Nucleus accumbens (tissue), 56 donors: ENCODE results near the gene FLRT1.

ENCODE experiments used
- DNase-seq, 56 donors: peaks; one replicate each; lab custom pipeline; 2025; lab: John Stamatoyannopoulos, UW

Gene FLRT1

DNA sequence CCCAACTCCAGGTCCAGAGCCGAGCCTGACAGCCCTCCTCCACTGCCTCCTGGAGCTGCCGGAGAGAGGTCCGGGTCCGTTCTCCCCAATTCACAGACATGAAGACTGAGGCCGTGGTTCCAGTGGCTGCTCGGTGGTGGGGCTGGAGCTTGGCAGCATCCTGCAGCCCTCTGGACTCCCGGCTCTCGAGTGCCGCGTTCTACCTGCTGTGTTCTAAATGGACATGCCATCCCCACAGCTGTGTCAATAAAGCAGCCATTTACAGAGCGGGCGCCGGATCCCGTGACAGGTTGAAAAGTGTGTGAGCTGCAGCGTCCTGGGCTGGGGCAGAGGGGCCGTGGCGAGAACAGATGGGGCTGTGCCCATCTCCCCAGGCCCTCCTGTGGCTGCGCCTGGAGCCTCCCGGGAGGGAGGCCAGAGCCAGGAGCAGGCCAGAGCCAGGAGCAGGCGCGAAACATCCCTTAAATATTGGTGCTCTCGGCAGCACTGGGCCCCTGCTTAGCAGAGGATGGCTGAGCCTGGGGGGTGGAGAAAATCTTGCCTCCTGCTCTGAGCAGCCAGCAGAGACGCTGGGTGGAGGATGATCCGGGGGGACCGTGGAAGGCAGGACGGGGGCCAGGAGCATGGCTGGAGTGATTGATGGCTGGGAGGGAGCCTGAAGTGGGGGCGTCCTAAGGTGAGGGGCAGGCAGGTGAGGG lies 46.2 kb downstream of the FLRT1 start:
- DNase-seq = no peak

DNA sequence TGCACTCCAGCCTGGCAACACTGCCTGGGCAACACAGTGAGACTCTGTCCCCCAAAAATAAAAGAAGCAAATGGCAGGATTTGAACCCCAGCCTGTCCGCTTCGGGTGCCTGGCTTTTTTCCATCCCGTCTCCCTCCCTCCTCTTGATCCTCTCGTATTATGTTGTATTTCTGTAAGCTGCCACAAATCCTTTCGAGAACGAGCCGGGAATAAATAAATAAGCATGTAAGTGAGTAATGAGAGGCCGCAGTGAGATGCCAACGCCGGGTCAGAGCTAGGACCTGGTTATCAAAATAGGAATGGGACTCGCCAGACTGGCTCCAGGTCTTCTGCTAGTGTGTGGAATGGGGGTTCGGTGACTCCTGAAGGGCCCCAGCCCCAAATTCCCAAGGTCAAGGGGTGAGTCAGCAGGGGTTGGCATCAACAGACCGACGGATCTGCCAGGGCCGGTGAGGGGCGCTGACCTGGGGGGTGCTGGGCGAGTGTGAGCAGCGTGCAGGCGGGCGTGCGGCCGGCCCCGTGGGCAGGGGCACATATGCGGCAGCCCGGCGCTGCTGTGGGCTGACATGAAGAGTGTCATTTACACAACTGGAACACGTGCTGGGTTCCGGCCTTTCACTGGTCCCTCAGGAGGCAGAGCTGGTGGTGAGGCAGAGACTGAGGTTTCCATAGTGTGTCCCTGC lies 47.8 kb downstream of the FLRT1 start:
- peak in 1 of 56 donors; percentile 45 for DNase-seq

DNA sequence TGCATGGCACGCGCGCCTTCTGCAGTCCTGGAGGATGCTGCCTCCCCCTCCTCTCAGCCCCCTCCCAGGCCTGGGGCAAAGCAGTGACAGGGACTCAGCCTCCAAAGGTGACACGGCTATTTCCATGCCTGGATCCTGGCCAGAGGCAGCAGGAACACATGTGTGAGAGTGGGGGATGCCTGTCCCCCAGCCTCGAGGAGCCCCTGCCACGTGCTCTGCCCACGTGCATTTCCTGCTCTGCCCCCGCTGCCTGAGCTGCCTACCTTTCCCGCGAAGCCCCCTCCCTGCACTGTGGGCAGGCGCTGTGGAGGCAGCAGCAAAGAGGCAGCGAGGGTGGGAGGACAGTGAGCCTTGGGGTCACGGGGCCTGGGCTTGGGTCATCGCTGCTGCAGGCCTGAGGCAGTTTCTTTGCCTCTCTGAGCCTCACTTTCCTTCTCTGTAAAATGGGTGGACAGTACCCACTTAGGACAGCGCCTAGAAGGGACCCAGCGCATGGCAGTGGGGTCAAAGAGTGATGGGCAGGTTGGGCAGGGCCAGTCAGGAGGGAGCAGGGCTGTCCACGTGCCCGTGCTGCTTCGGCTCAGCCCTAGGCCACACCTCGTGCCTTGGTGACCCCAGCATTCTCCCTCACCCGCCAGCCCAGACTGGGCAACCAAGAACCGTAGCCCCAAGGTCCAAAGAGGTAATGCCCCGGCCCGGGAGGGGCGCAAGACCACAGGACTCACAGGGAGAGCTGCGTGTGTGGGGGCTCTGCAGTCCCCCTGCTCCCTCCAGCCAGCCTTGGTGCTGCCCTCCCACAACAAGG lies 48.6 kb downstream of the FLRT1 start:
- DNase-seq = peak in 1 of 56 donors; percentile 27

DNA sequence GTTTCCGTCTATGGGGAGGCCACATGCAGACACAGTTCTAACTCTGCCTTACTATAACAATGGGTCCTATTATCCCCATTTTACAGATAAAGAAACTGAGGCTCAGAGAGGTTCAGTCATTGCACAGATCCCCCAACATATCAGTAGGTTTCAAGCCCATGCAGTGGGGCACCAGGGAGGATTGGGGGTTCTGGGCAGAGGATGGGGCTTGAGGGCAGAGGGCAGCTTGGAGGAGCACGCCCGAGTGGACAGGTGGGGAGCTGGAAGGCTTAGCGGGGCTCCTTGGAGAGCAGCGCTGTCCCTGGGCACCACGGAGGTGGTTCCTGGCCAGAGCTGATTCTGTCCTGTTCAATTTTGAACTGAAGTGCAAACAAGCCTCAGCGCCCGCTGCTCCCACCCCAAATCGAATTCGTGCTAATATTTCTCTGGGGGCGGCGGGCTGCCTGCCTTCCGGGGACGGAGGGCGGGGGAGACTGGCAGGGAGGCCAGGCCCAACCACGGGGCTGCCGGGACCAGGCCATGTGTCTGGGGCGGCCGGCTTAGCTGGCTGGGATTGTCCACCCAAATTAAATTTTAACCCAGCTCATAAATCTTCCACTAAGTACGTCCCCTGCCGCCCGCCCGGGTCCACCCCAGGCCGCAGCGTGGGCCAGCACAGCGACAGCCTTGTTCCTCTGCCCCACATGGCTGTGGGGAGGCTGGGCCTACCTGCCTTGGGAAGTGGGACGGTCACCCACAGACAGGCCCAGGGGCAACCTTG lies 49.4 kb downstream of the FLRT1 start:
- no peak for DNase-seq
